Hepatocyte (in vitro differentiated cells): ENCODE results near the gene TPSG1. TPM values are rescaled to one million over a fixed set of nuclear protein-coding genes. Genes with fewer than 3 reads are reported as not detected.

Experiments used
- DNase-seq: peaks from one replicate; pipeline ENCODE4 v3.0.0-alpha.2; 2016; ENCODE audit warnings: low spot score
- H2AFZ ChIP-seq: fragments of 200-600 bp; sonication (generic); 2 replicates; pipeline ENCODE4 v1.6.0; 2016; ENCODE audit warnings: antibody characterized with exemption, mild to moderate bottlenecking
- H3K27ac ChIP-seq: fragments of 200-600 bp; sonication (generic); 2 replicates; pipeline ENCODE4 v1.5.1; 2016; ENCODE audit warnings: mild to moderate bottlenecking
- H3K27me3 ChIP-seq: fragments of 200-600 bp; sonication (generic); 2 replicates; pipeline ENCODE4 v1.6.1; 2016
- H3K36me3 ChIP-seq: fragments of 200-600 bp; sonication (generic); replicated peaks from 2 replicates; pipeline ENCODE4 v1.5.1; 2016; ENCODE audit warnings: low read depth; ENCODE audit not compliant: insufficient read depth
- H3K4me1 ChIP-seq: fragments of 200-600 bp; sonication (generic); 2 replicates; pipeline ENCODE4 v1.5.1; 2016; ENCODE audit warnings: mild to moderate bottlenecking, moderate library complexity; ENCODE audit not compliant: insufficient read depth
- H3K4me2 ChIP-seq: fragments of 200-600 bp; sonication (generic); 2 replicates; pipeline ENCODE4 v1.6.0; 2016
- H3K4me3 ChIP-seq: fragments of 200-600 bp; sonication (generic); 2 replicates; pipeline ENCODE4 v1.5.1; 2016; ENCODE audit warnings: mild to moderate bottlenecking
- H3K79me2 ChIP-seq: fragments of 200-600 bp; sonication (generic); 2 replicates; pipeline ENCODE4 v1.6.0; 2017; ENCODE audit warnings: mild to moderate bottlenecking
- H3K9me2 ChIP-seq: fragments of 200-600 bp; sonication (generic); replicated peaks from 2 replicates; pipeline ENCODE4 v1.6.0; 2017; ENCODE audit warnings: mild to moderate bottlenecking; ENCODE audit not compliant: insufficient read depth
- H3K9me3 ChIP-seq: fragments of 200-600 bp; sonication (generic); 2 replicates; pipeline ENCODE4 v1.5.1; 2016; ENCODE audit warnings: low read depth, mild to moderate bottlenecking
- H4K20me1 ChIP-seq: fragments of 200-600 bp; sonication (generic); 2 replicates; pipeline ENCODE4 v1.6.0; 2016; ENCODE audit warnings: mild to moderate bottlenecking; ENCODE audit not compliant: insufficient read depth, poor library complexity, severe bottlenecking
- EZH2 ChIP-seq: fragments of 200-600 bp; sonication (generic); IDR thresholded peaks from 2 replicates; pipeline ENCODE4 v1.6.1; 2016; ENCODE audit warnings: antibody characterized with exemption, mild to moderate bottlenecking, borderline replicate concordance
- EZH2phosphoT487 ChIP-seq: fragments of 200-600 bp; sonication (generic); IDR thresholded peaks from one replicate; pipeline ENCODE4 v1.6.1; 2018; ENCODE audit warnings: antibody characterized with exemption, mild to moderate bottlenecking, low read depth, moderate library complexity; ENCODE audit not compliant: unreplicated experiment, severe bottlenecking
- WGBS: methylation state at CpG from one replicate; pipeline ENCODE4 v1.1.6; 2016; ENCODE audit warnings: low lambda C conversion rate; ENCODE audit errors: missing lambda C conversion rate; 5-methylcytosine and 5-hydroxymethylcytosine counted together
- polyA plus RNA-seq: library from polyadenylated mRNA; unstranded; fragments of >200 nt; fragmentation: Nextera tagmentation; extraction: Ambion mirVana; gene quantifications from 2 replicates; pipeline ENCODE4 v1.2.1, GENCODE V29; 2016
- total RNA-seq: library from RNA; depleted of rRNA; stranded (reverse); fragments of >200 nt; gene quantifications from 2 replicates; pipeline ENCODE4 v1.2.3, GENCODE V29; 2014
- TF ChIP-seq, protein P1 (sequence below): fragments of 200-600 bp; sonication (generic); IDR thresholded peaks from 2 replicates; pipeline ENCODE4 v1.5.1; 2016; ENCODE audit warnings: antibody characterized with exemption, mild to moderate bottlenecking; ENCODE audit not compliant: poor library complexity

The TPSG1 gene
- total and polyA plus RNA-seq, 2 experiments from 2014 or later, result 0.67 to 2.0 TPM

DNA sequence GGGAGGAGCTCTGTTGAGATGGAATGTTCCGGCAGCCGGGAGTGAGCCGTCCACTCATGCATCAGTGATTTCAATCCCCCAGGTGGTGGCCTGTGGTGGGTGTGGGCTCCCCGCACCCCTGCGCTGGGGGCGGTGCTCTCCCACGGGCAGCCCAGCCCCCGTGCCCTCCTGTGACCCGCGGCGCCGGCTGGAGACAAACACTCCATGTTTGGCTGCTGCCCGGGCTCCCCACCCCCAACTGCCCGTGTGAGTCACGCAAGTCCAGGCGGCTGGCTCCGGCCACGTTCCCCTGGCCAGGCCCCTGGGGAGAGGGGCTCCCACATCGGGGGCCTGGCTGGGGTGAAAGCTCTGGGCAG, 42.8 kb downstream of the TPSG1 start:
- H3K79me2 ChIP-seq, result no peaks in the 10 kb centered on the region
- peak overlapping the region; percentile 71 for H3K27ac ChIP-seq
- H4K20me1 ChIP-seq, result no peaks in the 10 kb centered on the region
- H2AFZ ChIP-seq, result no peak overlapping the region
- WGBS, result 35% methylated on average over 14 of the region's 19 CpGs
- no peaks in the 10 kb centered on the region for H3K9me2 ChIP-seq
- no peaks in the 10 kb centered on the region for H3K27me3 ChIP-seq
- no peaks in the 10 kb centered on the region for H3K9me3 ChIP-seq
- peaks cover 25% of the 10 kb centered on the region for H3K4me1 ChIP-seq
- peak; percentile 89 for DNase-seq
- peak overlapping the region; percentile 64 for H3K4me2 ChIP-seq
- no peak for TF ChIP-seq EZH2
- TF ChIP-seq EZH2phosphoT487, result no peak
- TF ChIP-seq, protein P1, sequence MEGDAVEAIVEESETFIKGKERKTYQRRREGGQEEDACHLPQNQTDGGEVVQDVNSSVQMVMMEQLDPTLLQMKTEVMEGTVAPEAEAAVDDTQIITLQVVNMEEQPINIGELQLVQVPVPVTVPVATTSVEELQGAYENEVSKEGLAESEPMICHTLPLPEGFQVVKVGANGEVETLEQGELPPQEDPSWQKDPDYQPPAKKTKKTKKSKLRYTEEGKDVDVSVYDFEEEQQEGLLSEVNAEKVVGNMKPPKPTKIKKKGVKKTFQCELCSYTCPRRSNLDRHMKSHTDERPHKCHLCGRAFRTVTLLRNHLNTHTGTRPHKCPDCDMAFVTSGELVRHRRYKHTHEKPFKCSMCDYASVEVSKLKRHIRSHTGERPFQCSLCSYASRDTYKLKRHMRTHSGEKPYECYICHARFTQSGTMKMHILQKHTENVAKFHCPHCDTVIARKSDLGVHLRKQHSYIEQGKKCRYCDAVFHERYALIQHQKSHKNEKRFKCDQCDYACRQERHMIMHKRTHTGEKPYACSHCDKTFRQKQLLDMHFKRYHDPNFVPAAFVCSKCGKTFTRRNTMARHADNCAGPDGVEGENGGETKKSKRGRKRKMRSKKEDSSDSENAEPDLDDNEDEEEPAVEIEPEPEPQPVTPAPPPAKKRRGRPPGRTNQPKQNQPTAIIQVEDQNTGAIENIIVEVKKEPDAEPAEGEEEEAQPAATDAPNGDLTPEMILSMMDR, result no peak
- no peak overlapping the region for H3K4me3 ChIP-seq
- H3K36me3 ChIP-seq, result no peaks in the 10 kb centered on the region

DNA sequence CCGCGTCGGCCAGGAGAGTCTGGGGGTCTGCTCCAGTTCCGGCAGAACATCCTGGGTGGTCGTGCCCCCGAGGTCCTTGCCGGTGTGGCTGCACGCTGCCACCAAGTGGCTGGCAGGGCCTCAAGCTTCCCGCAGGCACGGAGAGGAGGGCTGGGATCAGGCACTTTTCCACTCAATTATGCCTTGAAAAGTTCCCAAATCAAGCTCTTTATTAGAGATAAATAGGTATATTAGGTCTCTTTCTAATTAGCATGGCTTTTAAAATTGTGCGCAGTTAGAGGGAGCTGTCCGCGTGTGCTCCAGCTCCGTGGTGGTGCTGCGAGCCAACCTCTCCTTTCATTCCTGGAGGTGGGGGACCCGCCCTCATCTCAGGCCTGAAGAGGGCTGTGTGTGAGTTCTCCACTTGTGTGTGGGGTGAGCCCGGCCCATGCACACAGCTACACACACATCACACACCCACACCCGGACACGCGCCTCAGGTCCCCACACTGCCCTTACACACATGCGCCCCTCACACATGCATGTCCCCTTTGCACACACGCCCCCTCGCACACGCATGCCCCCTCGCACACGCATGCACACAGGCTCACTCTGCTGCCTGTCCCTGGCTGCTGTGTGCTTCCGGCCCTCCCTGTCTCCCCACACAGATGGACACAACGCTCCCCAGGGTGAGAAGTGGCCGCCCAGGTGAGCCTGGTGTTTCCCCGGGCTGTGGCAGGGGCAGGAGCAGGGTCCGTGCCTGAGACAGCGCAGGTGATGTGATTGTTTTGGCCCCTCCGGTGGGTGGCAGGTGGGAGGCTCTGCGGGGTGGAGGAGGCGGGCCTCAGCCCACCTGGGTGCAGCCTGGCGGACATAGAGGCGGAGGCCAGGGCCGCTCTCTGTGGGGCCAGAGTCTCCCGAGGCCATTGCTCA, 43.4 kb downstream of the TPSG1 start:
- H3K79me2 ChIP-seq, result no peaks in the 10 kb centered on the region
- no peak for TF ChIP-seq EZH2
- TF ChIP-seq, protein P1, result peak; percentile 25
- no peak for TF ChIP-seq EZH2phosphoT487
- H3K4me2 ChIP-seq, result peak overlapping the region; percentile 64
- H3K4me1 ChIP-seq, result peaks cover 25% of the 10 kb centered on the region
- H3K4me3 ChIP-seq, result no peak overlapping the region
- DNase-seq, result no peak
- H2AFZ ChIP-seq, result no peak overlapping the region
- no peaks in the 10 kb centered on the region for H3K36me3 ChIP-seq
- H3K27me3 ChIP-seq, result no peaks in the 10 kb centered on the region
- no peaks in the 10 kb centered on the region for H3K9me3 ChIP-seq
- peak overlapping the region; percentile 69 for H3K27ac ChIP-seq
- 73% methylated on average over 32 of the region's 39 CpGs for WGBS
- H3K9me2 ChIP-seq, result no peaks in the 10 kb centered on the region
- H4K20me1 ChIP-seq, result no peaks in the 10 kb centered on the region

DNA sequence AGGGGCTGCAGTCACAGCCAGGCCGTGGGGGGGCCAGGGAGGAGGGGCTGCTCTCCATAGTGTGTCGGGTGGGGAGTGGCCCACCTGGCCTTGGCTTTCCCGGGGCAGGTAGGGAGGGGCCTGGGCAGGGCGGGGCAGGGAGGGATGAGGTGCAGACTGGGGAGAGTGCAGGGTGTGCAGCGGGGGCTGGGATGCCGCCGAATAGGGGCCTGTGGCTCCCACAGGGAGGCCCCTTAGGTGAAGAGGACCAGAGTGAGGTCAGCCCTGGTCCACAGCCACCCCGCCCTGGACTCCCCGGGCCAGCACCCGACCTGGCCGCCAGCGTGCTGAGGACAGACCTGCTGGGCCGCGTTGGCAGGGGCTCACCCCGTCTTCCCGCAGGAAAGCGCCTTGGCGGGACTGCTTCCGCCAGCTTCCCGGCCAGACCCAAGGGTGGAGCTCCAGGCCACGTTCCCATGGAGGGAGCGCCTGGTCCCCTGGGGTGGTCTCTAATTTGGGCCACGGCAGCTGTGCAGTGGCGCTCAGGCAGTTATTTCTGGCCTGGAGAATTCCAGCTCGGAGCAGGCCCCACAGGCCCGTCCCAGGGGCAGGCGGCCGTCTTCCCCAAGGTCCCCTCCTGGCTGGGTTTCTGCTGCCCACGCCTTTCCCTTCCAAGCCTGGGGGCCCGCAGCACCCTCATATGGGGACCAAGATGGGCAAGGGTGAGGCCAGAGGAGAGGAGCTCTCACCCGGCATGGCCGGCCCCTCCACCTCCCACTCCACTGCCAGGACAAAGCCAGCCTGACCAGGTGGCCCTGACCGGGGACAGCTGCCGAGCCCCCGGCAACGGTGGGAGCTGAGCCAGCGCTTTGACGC, 44.3 kb downstream of the TPSG1 start:
- Histone ChIP-seq H3K4me3 (no peak overlapping the region), H3K27me3 (no peaks in the 10 kb centered on the region), H3K9me2 (no peaks in the 10 kb centered on the region), H3K4me1 (peaks cover 25% of the 10 kb centered on the region), H3K27ac (peak overlapping the region; percentile 69), H2AFZ (no peak overlapping the region), H3K79me2 (no peaks in the 10 kb centered on the region), H3K36me3 (no peaks in the 10 kb centered on the region), H4K20me1 (no peaks in the 10 kb centered on the region), H3K4me2 (no peak overlapping the region), H3K9me3 (no peaks in the 10 kb centered on the region)
- WGBS, result 79% methylated on average over 27 of the region's 38 CpGs
- TF ChIP-seq, protein P1, result no peak
- TF ChIP-seq EZH2 (no peak), EZH2phosphoT487 (no peak)
- DNase-seq, result no peak
